ENCODE results near the gene LPCAT1.

The LPCAT1 gene

DNA sequence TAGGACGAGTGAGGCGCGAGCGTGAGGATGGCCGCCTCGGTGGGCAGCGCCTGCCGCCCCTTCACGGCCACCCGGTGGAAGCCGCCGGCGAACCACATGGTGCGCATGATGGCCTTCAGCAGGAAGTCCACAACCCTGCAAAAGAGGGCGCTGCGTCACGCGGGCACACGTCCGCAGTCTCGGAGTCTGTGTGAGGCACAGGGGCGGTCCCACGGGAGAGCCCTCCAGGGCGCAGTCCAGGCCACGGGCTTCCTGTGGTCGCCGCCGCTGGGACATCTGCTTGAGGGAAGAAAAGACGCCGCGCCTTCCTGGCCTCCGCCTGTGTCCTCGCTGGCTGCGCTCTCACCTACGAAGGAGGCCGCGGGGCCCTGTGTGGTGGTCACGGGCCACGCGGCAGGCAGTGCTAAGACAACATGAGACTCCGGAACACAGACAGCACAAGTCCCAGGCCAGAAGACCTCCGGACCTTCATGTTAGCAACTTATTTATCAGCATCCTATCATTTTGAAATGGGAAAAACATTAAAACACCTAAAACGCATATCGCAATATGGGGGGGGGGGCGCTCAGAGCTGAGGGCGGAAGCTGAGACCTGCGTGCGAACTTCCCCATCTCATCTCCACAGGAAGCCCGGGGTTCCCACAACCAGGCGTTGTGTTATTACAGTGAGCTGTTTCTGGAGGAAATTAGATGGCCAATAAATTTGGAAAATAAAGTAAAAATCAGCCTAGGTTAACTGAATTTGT is 28.8 kb downstream of the LPCAT1 start:
- DNase-seq = no peak

DNA sequence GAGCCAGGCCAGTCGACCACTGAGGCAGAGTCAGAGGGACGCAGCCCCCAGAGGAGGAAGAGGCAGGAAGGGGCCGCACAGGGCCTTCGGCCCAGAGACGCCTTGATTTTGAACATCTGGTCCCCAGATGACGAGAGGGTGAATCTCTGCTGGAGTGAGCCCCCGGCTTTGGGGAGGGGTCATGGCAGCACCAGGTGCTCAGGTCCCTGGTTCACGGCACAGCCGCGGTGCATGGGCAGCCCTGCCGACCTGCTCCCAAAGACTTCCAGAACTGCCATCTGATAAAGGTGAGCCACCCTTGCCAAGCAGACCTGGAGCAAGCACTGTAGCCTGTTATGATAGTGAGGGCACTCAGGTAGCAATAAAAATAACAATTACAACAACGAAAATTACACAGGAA is 29.8 kb downstream of the LPCAT1 start:
- DNase-seq = no peak

DNA sequence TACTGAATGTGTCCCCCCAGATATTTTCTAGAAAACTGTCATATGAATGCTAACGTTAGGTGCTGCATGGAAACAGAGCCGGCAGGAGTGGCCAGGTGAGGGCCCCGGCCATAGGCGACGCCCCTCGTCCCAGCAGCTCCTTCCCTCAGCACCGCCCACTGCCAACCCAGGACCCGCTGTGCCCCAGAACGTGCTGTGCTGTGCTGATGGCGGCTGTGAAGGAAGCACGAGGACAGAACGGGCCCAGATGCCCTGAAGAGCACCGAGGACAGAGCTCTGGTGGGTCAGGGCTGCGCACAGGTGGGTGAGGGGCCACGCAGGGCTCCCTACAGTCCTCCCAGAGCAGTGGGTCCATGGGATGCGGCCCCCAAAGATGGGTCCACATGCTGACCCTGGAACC is 30.3 kb downstream of the LPCAT1 start:
- DNase-seq = no peak

DNA sequence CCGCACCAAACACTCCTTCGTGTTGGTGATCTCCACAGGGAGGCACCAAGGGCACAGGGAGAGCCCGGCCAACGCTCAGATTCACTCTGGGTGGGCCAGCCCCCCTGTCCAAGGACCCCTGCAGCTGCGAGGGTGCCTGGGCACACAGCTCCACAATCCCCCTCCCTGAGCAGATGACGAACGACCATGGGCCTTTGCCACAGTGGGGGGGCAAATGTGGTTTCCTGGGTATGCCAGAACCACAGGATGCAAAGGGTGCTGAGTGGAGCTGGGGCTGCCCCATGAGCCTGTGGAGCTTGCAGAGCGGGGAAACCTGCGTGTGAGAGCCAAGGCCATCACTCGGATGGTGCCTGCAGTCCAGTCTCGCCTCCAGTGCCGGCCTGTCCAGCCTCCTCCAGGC is 31.0 kb downstream of the LPCAT1 start:
- no peak for DNase-seq

DNA sequence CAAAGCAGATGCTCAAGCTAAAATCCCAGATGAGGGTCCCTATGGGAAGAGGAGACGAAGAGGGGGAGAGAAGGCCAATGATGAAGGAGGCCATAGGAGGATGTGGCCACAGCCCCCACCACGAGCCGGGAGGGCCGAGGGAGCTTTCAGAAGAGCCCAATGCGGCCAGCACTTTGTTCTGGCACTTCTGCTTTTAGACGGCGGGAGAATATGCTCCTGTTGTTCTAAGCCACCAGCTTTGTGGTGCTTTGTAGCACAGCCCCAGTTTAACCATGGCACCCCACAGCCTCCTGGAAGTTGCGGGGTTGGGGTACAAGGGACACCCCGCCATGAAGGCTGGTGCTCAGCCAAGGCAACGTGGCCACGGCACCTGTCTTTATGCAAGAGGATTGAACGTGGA is 33.4 kb downstream of the LPCAT1 start:
- DNase-seq = no peak

DNA sequence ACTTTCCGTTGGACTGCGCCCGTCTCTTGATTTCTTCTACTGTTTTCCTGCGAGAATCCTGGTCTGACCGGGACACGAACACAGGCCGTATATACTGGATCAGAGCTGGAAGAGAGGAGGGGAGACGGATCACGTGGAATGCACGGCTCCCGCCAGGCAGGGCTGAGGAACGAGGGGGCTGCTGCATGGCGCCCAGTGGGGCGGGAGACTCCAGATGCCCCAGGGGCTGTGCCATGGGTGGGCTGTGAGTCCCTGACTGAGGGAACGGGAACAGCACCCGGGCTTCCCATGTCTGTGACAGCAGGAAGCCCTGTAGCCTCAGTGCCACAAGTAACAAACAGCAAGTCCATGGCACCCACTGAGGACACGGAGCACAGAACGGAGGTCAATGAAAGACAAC is 34.0 kb downstream of the LPCAT1 start:
- DNase-seq = no peak

DNA sequence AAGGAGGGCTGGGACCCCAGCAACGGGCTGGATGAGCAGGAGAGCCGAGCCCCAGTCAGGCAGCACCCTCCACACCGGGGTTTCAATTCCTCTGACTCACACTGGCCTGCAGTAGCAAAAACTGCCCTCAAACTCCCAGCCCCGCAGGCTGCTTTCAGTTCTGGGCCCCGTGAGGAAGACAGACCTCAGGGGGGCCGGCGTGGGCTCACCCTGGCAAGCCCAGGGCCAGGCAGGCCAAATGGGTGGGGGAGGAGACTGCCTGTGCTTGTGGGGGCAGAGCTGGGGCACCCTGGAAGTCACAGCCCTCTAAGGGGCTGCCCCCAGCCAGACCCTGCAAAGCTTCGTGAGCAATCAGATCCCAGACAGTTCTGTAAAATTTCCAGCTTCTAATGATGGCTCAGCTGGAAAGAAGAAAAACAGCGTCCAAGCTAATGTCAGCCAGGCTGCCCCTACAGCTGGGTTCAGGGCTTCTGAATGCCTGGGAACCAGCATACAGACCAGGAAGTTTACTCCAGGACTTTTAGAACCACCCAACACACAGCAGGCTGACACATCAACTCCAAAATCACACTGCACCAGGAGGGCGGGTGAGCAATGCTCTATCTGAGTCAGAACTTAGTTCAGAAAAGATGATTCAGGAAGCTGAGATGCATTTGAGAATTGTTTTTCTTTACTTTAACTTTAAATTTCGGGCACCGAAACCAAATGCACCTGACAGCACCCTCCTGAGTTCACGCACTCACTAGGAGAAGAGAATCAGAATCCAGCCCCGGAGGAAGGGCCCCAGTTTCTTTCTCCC is 34.7 kb downstream of the LPCAT1 start:
- peak; percentile 29 for DNase-seq

DNA sequence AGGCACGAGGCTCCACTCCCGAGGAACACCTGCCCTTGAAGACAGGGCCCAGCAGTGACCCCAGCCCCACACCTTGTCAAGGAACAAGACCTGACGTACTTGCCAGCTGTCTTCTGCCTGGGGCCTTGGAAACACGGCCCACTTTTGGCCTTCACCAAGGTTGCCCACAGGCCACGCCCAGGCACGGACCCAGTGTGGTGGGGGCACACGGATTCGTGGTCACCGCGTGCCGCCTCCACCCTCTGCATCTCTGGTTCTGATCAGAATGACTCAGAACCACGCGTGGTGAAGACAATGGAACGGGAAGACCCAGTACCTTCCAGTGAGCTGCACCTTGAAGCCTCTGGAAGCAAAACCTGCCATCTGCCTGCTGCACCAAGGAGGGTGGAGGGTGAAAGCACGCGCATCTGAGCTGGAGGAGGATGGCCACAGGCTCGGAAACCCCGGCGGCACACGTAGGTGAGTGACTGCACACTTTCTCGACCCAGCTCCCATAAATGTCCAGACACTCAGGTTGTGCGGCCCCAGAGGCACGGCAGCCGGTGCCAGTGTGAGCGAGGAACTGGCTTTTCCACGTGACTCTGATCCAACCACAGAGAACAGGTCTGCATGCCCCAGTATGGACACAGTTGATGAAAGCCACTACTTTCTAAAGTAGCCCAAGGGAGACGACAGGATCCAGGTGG is 36.5 kb downstream of the LPCAT1 start:
- no peak for DNase-seq

DNA sequence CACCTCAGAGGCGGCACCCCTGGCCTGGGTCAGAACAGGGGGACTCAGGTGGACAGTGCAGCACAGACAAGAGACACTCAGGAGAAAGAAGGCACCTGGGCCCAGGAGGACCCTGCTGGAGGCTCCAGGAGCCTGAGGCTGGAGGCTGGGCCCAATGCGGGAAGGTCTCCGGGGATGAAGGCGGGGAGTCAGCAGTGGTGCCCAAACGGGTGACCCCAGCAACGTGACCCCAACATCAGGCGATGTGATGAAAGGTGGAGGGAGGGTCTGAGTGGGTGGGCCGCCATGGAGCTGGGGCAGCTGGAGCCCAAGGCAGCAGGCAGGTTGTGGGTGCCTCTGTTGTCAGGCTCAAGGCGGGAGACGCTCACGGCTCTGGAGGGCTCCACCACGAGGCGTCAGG is 37.5 kb downstream of the LPCAT1 start:
- DNase-seq = no peak

DNA sequence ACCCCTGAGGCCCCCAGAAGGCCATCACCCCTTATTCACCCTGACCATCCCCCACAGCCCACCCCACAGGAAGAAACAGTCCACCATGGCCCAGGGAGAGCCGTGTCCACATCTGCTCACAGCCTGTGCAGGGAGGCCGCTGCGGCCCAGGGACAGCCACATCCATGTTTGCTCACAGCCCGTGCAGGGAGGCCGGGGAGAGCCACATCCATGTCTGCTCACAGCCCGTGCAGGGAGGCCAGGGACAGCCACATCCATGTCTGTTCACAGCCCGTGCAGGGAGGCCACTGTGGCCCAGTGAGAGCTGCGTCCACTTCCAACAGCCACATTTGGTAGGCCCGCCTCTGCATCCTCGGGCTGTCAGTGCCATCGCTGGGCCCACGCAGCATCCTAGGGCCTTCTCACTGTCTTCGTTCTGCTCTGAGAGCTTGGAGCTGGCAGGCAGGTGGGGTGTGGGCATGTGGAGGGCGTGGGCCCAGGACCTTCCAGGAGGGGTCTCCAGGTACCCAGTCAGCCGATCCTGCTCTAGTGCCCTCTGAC is 38.1 kb downstream of the LPCAT1 start:
- DNase-seq = no peak

DNA sequence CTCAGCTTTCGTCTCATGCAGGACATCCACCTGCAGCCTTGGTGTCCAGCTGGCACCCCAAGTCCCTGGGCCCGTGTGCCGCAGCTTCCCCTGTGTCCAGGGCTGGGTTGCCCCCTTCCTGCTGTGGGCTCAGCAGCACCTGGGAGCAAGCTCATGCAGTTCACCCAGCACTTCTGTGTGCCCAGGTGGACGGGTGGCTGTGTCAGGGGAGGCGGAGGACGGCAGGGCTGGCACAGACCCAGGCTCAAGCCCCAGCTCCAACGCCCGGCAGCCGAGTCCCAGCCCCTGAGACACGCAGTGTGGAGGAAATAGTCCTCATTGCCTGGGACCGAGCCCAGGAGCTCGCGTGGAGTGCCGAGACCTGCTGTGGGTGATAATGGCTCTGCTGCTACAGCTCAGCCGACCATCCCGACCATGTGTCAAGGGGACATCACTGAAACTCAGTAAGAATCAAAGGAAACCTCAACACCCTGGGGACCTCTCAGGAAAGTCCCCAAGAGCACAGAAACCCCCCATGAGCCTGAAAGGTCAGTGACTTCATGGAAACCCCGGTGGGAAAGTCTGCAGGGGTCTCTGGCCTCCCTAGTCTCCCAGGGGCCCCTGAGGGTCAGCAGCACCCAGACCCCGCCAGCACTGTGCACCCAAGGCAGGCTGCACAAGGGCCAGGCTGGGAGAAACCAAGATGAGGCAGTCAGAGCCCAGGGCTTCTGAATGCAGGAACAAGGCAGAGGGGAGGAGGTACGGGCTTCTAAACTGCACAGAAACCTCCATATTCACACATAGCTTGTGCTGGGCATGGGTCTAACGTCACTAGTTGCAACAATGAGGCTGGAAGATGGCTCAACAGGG is 38.8 kb downstream of the LPCAT1 start:
- DNase-seq = no peak

DNA sequence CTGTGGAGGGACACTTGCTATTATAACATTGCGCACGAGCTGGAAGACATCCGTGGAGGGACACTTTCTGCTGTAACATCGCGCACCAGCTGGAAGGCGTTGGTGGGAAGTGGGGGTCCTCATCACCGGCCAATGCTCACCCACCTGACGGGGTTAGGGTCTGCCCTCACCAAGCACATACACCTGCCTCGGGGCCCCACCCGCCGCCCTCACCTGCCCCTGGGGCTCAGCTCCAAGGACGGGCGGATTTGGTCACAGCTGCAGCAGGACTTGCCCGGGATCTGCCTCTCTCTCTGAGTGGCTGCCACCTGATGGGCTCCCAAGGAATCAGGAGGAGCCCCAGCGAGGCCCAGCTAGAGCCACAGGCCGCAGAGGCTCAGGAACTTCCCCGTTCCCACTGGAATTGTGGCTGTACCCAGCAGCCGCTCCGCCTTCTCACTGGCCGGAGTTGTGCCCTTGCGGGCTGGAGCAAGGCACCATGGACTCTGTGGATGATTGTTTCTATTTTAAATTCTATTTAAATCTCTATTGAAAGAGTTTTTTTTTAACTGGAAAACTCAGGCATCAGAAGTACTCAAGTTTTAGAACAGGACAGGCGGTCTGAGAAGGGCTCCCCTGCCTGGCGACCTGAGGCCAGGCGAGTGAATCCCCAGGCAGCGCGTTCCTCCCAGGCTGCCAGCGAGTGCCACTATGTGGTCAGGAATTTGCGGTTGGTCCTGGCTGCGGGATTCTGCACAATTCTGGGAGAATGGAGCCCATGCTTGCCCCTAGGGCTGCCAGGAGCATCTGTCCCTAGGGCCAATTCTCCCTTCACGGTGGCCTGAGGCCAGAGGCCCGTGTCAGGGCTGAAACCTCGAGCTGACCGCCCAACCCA is 39.7 kb downstream of the LPCAT1 start:
- no peak for DNase-seq

DNA sequence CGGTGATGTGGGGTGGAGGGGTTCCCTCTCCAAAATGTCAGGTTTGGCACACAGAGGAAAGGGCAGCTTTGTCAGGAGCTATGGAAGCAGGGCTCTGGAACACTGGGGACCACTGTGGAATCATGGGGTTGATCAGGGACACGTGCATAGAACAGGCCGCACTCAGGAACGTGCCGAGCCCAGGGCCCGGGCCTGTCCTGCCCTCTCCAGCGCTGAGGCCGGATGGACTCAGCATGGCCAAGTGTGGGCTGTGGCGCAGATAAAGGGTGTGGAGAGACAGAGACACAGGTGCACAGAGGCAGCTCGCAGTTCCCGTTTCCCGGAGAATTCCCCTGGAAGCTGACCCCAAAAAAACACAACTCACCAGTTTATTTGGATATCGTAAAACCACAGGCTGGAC is 40.7 kb downstream of the LPCAT1 start:
- DNase-seq = no peak

DNA sequence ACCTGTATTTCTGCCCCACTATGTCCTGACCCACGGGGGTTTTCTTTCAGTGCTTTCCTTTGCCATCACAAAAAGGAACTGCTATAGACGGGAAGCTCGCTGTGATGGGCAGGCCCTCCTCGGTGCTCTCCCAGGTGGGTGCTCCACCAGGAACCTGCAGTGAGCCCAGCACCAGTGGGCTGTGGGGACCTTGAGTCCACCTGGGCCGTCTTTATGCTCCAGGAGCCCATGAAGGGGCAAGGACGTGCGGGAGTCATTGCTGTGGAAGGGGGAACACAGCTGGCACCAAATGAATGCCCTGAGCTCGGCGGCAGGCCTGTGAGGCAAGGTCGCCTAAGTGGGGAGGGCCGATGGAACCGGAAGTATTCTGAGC is 41.8 kb downstream of the LPCAT1 start:
- DNase-seq = no peak

DNA sequence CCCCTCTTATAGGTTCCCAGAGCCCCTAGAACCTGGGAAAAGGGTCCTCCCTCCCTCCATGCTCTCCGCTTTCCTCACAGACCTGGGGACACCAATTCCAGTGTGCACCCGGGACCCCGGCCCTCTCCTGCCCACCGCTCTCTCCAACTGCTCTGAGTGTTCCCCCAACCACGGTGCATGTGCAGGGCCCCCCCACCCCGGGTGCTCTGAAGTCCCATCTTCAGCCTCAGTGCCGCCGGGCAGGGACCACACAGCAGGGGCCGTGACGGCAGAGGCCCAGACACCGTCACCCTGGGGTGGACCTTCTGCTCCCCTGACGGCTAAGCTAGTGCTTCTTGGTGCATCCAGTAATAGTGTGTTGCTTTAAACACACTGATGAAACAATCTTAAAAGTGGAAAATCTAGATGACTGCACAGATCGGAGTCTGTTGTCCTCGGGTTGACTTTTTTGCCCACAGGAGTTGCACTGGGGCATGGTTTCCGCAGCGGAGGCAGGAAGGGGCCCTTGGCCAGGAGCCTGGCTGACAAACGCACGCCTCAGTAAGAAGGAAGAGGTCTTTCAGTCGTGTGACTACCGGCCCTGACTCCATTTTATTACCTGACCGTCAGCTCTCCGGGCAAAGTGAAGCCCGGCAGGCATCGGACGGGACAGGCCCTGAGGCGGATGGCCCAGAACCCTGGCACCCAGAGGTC is 42.3 kb downstream of the LPCAT1 start:
- DNase-seq = no peak

DNA sequence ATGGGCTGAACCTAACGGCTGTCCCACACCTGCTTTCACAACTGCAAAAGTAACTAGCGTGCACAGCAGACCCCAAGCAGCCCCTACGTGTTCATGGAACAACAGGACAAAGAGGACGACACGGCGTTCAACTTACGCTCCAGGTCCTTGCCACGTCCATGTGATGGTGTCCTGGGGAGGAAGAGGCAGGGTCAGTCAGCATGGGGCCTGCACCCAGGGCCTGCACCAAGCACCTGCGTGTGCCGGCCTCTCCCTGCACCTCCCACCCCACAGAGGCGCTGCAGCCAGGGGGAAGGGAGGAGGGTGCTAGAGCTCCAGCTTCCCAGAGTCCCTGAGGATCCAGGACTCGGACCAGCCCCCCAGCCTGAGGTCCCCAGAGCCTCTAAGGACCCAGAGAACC is 43.0 kb downstream of the LPCAT1 start:
- DNase-seq = no peak

DNA sequence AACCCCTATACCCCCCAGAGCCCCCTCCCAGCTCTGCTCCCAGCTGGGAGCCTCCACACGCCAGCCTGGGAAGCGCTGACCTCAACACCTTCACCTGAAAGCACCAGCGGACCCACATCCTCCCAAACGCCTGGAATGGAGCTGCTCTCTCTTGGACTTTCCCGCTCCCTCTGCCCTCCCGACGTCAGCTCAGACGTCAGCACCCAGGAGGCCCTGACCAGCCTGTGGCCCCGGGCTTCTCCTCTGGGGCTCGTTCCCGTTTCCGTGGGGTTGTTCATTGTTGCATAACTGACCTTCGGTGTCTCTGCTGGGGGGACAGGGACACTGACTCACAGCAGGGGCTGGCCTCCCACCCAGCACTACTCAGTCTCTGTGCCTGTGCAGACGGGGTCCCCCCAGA is 43.5 kb downstream of the LPCAT1 start:
- DNase-seq = no peak

DNA sequence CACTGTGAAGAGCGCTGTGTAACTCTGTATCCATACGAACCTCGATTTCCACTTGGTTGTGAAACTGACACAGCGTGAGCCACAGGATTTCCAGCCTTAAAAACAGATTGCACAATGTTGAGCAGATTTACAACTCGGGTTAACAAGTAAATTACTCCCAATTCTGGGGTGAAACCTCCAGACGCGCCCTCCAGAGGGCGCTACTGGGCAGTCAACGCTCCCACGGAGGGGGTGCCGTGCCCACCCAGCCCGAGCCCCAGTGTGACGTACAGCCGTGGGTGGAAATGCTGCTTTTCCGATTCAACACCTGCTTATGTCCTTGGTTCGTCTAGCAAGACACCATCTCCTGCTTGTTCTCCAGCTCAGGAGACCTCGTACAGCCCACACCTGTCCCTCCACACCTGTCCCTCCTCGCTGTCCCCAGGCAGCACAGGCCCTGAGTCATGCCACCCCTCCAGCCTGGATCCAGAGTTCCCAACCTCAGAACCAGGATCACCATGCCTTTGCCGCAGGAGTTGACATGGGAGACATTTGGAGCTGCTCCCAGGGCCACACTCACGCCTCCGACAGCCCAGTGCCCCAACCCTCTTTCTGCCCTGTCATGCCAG is 44.1 kb downstream of the LPCAT1 start:
- DNase-seq = peak; percentile 51

DNA sequence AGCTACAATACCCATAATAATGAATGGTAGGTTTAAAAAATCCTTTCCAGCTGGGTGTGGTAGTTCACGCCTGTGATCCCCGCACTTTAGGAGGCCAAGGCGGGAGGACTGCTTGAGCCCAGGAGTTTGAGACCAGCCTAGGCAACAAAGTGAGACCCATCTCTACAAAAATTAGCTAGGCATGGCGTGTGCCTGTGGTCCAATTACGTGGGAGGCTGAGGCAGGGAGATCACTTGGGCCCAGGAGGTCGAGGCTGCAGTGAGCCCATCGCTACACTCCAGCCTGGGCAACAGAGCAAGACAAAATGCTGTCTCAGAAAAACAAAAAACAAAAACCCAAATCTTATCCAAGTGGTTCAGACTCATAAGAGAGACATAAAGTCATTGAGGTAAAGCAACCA is 44.7 kb downstream of the LPCAT1 start:
- no peak for DNase-seq

DNA sequence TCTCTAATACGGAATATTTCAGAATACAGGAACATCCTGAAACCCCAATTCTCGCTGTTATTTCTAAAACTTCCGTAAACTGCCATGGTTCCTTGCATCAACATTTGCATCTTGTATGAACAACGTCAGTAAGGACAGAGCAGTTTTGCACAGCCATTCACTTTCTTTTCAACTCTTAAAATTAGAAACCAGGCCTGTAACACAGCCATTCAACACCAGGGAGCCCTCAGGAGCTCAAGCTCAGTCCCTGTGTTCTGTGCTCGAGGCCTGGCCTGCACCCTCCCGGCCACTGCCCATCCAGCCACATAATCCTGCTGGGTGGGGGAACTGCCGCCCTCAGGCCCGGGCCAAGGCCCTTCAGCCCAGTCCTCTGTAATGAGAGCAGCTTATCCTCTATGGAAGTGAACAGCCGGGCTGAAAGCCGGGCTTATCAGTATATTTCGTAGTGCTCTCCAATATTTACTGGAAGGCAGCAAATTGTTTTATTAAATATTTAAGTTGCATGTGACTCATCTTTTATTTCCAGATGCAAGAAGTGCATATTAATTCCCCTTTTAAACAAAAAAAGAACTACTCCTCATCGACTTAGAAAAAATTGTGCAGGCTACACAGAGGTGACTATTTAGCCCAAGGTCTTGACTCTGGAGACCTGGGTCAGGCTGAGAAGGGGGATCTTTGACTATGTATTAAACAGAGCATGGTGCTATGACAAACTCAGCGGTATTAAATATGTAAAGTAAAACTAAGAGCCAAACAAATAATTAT is 45.3 kb downstream of the LPCAT1 start:
- DNase-seq = no peak

Data from stimulated activated CD4-positive, alpha-beta T cell treated with anti-CD3 and anti-CD28 coated beads, Interleukin-4, amount 100 ng/mL, for 1 hour (primary cell).